ENCODE measurements around the gene EFR3B. TPM values are rescaled to one million over a fixed set of nuclear protein-coding genes. Genes with fewer than 3 reads are reported as not detected.

EFR3B gene
- total and polyA plus RNA-seq, 2 of the 4 experiments (the other 2 are of a cell fraction) = 0.38 to 0.90 TPM

GRCh38 chr2:25207078-25207545 lies 165.2 kb downstream of the EFR3B start:
- in situ Hi-C loops (cut with MboI; ENCODE audit: low sequenced_read_pairs) = no loop called here
- 94% methylated on average over 3 of the region's 5 CpGs; no CpG with 5 or more reads in 1 of the 2 experiments for WGBS, 2 experiments (ENCODE audit: extremely low coverage in 2 of 2, insufficient read length in 1 of 2)

More at GRCh38 chr2:25207078-25207545, 165.2 kb downstream of the EFR3B start:
- no peaks in the 10 kb centered on the region for H3K4me1 ChIP-seq (ENCODE audit: control insufficient read depth, insufficient read depth, low read length)
- H3K56ac ChIP-seq (ENCODE audit: extremely low read depth, insufficient read depth, low read length) = no peak overlapping the region
- H4K91ac ChIP-seq (ENCODE audit: insufficient read depth, low read depth, low read length) = no peak overlapping the region
- H4K8ac ChIP-seq (ENCODE audit: low read depth in 2 of 2, low read length in 2 of 2) = no peak overlapping the region
- no peaks in the 10 kb centered on the region for H4K20me1 ChIP-seq (ENCODE audit: insufficient read depth, low read length)
- ChIA-PET CTCF (no interaction called here), POLR2A (ENCODE audit: unreplicated experiment) (no interaction called here)
- H3K14ac ChIP-seq (replicated peaks; ENCODE audit: low read depth, low read length) = no peak overlapping the region
- H2BK5ac ChIP-seq (ENCODE audit: low read depth, low read length, poor library complexity, severe bottlenecking) = no peak overlapping the region
- BruUV-seq (replicated peaks) = no TSS peak
- intact Hi-C loops (cut with micrococcal nuclease) = no loop called here
- no peak overlapping the region for H2BK15ac ChIP-seq (ENCODE audit: low read depth, low read length)
- peaks cover 4% of the 10 kb centered on the region for H3K27me3 ChIP-seq (ENCODE audit: control insufficient read depth, insufficient read depth, low read length)
- H2AFZ ChIP-seq (replicated peaks; ENCODE audit: low read length, poor library complexity) = peak overlapping the region; percentile 34
- no peak overlapping the region for H2AK9ac ChIP-seq (replicated peaks; ENCODE audit: low read depth, low read length, poor library complexity)
- DNase-seq (no peak), ATAC-seq (ENCODE audit: low read depth) (no peak)
- no peak overlapping the region for H2BK120ac ChIP-seq (ENCODE audit: low read depth, low read length)
- no peak overlapping the region for H3K4me2 ChIP-seq (ENCODE audit: low read depth, low read length)
- no peak overlapping the region for H3K4me3 ChIP-seq (ENCODE audit: insufficient read depth, low read depth, low read length)
- no peak overlapping the region for H3K27ac ChIP-seq (ENCODE audit: insufficient read depth, low read length)
- TF ChIP-seq BHLHE40 (IDR thresholded peaks at IDR 0.05; ENCODE audit: low read depth, low read length) = no peak
- no peak for TF ChIP-seq MXI1 (IDR thresholded peaks at IDR 0.05; ENCODE audit: borderline replicate concordance, low read depth, low read length)
- TF ChIP-seq POLR2A (IDR thresholded peaks at IDR 0.05; ENCODE audit: low read depth, low read length) = no peak
- TF ChIP-seq USF2 (IDR thresholded peaks at IDR 0.05; ENCODE audit: low read depth, low read length) = no peak
- no peak for TF ChIP-seq CTCF (conservative IDR thresholded peaks at IDR 0.05; ENCODE audit: low read depth, low read length)
- no peak for TF ChIP-seq CHD1 (IDR thresholded peaks at IDR 0.05; ENCODE audit: low read depth, low read length)
- no peak for TF ChIP-seq RAD21 (IDR thresholded peaks at IDR 0.05; ENCODE audit: low read length)
- no peak for TF ChIP-seq ELK1 (IDR thresholded peaks at IDR 0.05; ENCODE audit: borderline replicate concordance, low read depth, low read length)
- no peak for TF ChIP-seq CEBPB (IDR thresholded peaks at IDR 0.05; ENCODE audit: low read depth, low read length)
- TF ChIP-seq SMC3 (IDR thresholded peaks at IDR 0.05; ENCODE audit: low read depth, low read length) = no peak
- no peaks in the 10 kb centered on the region for H3K9me3 ChIP-seq (ENCODE audit: control insufficient read depth, insufficient read depth, low read length)
- no peak overlapping the region for H3K23ac ChIP-seq (ENCODE audit: low read depth, low read length)
- no peak overlapping the region for H3K18ac ChIP-seq (ENCODE audit: low read depth, low read length)
- no peak overlapping the region for H4K5ac ChIP-seq (ENCODE audit: low read depth, low read length)
- H2AK5ac ChIP-seq (ENCODE audit: low read depth, low read length) = no peak overlapping the region
- H3K4ac ChIP-seq (ENCODE audit: low read depth, low read length) = no peak overlapping the region
- no peak overlapping the region for H2BK20ac ChIP-seq (ENCODE audit: low read depth, low read length)
- no peak overlapping the region for H3K9ac ChIP-seq (ENCODE audit: low read depth, low read length)
- no peaks in the 10 kb centered on the region for H3K9me1 ChIP-seq (ENCODE audit: insufficient read depth, low read length)
- no peaks in the 10 kb centered on the region for H3K79me1 ChIP-seq (ENCODE audit: low read depth in 1 of 2, low read length in 2 of 2)
- dilution Hi-C loops (cut with HindIII; ENCODE audit: low sequenced_read_pairs, unreplicated experiment) = no loop called here
- no peaks in the 10 kb centered on the region for H3K36me3 ChIP-seq (ENCODE audit: control insufficient read depth, insufficient read depth, low read length)

All from IMR-90 (cell line).